Vagina (tissue), 2 donors: ENCODE results near the gene FAM110D. TPM values are rescaled to one million over a fixed set of nuclear protein-coding genes. Genes with fewer than 3 reads are reported as not detected.

Experiments
- DNase-seq, 2 donors: peaks; one replicate each; pipeline ENCODE4 v3.0.0-alpha.2; 2017; ENCODE audit errors: extremely low spot score in 2 of 2
- H3K27ac ChIP-seq: fragments of 200-600 bp; sonication (generic); one replicate; pipeline ENCODE4 v1.5.1; 2019
- H3K27me3 ChIP-seq: fragments of 200-600 bp; sonication (generic); one replicate; pipeline ENCODE4 v1.5.1; 2019
- H3K36me3 ChIP-seq, 2 donors: fragments of 200-600 bp; sonication (generic); one replicate each; pipeline ENCODE4 v1.5.1; 2017 to 2019
- H3K4me1 ChIP-seq: fragments of 200-600 bp; sonication (generic); one replicate; pipeline ENCODE4 v1.5.1; 2019
- H3K4me3 ChIP-seq, 2 donors: fragments of 200-600 bp; sonication (generic); 1 replicate in 1 of 2; 2 replicates in 1 of 2; pipeline ENCODE4 v1.5.1; 2016 to 2019
- H3K9me3 ChIP-seq: fragments of 200-600 bp; sonication (generic); one replicate; pipeline ENCODE4 v1.5.1; 2019
- POLR2A ChIP-seq, 2 donors: fragments of 450-650 bp; IDR thresholded peaks; one replicate each; pipeline ENCODE4 v1.6.1; 2017; ENCODE audit warnings: antibody characterized with exemption in 2 of 2, mild to moderate bottlenecking in 2 of 2, moderate library complexity in 2 of 2
- POLR2AphosphoS5 ChIP-seq, 2 donors: sonication (generic); formaldehyde crosslinking; IDR thresholded peaks; one replicate each; pipeline ENCODE4 v1.9.0; 2017; ENCODE audit warnings: antibody characterized with exemption in 2 of 2, mild to moderate bottlenecking in 2 of 2, low read depth in 1 of 2; ENCODE audit not compliant: insufficient read depth in 1 of 2
- intact Hi-C: fragments of 100-400 bp; cut with DNase I; formaldehyde crosslinking; loops from one replicate; pipeline ENCODE4 v1.15.1; 2023
- total RNA-seq: library from RNA; depleted of rRNA; stranded (reverse); fragments of >200 nt; gene quantifications from one replicate; pipeline ENCODE4 v1.2.3, GENCODE V29; 2016
- TF ChIP-seq, protein P1 (sequence below), 3 experiments: fragments of 450-650 bp in 2 of 3; fragments of 200-600 bp in 1 of 3; sonication (generic) in 1 of 3; IDR thresholded peaks; one replicate each; pipeline ENCODE4 v1.5.1; 2017 to 2019; ENCODE audit warnings: antibody characterized with exemption in 3 of 3, mild to moderate bottlenecking in 2 of 3, moderate library complexity in 2 of 3

Gene FAM110D
- total RNA-seq, 1 donor from 2014 or later, result 4.2 TPM

DNA sequence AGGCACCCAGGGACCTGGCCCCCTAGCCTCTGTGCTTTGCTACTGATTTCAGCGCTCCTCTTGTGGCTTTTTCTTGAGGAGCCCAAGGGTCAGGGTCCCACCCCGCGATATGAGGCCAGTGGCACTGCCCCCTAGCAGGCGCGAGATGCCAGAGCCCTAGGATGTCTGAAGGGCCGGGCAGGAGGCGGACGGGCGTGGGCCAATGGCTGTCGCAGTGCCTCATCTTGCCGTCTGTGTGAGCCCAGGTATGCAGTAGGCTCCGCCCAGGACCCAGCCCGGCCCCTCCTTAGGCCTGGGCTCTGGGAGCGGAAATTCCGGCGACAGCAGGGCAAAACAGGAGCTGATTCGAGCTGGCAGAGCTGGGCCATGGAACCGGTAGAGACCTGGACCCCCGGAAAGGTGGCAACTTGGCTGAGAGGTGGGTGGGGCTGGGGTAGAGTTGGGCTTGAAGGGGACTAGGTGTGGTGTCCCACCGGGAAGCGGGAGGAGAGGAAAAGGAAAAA, 18.4 kb downstream of the FAM110D start, which contains the start of gene CNKSR1:
TSS of gene CNKSR1 (plus strand) at position 310 of the 503 bp plus-strand sequence. CDS start at position 367, 57 bp downstream.
- DNase-seq, result no peak
- intact Hi-C loops, result no loop called here
- Histone ChIP-seq H3K9me3 (no peaks in the 10 kb centered on the region), H3K27ac (peak within 1 kb of the TSS; percentile 53), H3K27me3 (no peaks in the 10 kb centered on the region), H3K4me3 (peak within 1 kb of the TSS in 1 of 2 donors; percentile 34), H3K36me3 (no peaks in the 10 kb centered on the region), H3K4me1 (peaks cover 10% of the 10 kb centered on the region)
- TF ChIP-seq POLR2AphosphoS5 (IDR thresholded peaks at IDR 0.05; ENCODE audit: insufficient read depth in 1 of 2, low read depth in 1 of 2) (no peak), POLR2A (IDR thresholded peaks at IDR 0.05) (no peak)
- TF ChIP-seq, protein P1, sequence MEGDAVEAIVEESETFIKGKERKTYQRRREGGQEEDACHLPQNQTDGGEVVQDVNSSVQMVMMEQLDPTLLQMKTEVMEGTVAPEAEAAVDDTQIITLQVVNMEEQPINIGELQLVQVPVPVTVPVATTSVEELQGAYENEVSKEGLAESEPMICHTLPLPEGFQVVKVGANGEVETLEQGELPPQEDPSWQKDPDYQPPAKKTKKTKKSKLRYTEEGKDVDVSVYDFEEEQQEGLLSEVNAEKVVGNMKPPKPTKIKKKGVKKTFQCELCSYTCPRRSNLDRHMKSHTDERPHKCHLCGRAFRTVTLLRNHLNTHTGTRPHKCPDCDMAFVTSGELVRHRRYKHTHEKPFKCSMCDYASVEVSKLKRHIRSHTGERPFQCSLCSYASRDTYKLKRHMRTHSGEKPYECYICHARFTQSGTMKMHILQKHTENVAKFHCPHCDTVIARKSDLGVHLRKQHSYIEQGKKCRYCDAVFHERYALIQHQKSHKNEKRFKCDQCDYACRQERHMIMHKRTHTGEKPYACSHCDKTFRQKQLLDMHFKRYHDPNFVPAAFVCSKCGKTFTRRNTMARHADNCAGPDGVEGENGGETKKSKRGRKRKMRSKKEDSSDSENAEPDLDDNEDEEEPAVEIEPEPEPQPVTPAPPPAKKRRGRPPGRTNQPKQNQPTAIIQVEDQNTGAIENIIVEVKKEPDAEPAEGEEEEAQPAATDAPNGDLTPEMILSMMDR (IDR thresholded peaks at IDR 0.05), result no peak

- Histone ChIP-seq H3K36me3 (no peaks in the 10 kb centered on the region), H3K4me3 (no peak overlapping the region), H3K27me3 (no peaks in the 10 kb centered on the region), H3K27ac (no peak overlapping the region), H3K9me3 (no peaks in the 10 kb centered on the region), H3K4me1 (peaks cover 12% of the 10 kb centered on the region)
- no peak for DNase-seq
- intact Hi-C loops, result no loop called here
- TF ChIP-seq POLR2A (IDR thresholded peaks at IDR 0.05) (no peak), POLR2AphosphoS5 (IDR thresholded peaks at IDR 0.05; ENCODE audit: insufficient read depth in 1 of 2, low read depth in 1 of 2) (no peak)
- TF ChIP-seq, protein P1 (IDR thresholded peaks at IDR 0.05), result no peak
Observed at GRCh38 chr1:26180010-26180506, 21.2 kb downstream of the FAM110D start.

DNA sequence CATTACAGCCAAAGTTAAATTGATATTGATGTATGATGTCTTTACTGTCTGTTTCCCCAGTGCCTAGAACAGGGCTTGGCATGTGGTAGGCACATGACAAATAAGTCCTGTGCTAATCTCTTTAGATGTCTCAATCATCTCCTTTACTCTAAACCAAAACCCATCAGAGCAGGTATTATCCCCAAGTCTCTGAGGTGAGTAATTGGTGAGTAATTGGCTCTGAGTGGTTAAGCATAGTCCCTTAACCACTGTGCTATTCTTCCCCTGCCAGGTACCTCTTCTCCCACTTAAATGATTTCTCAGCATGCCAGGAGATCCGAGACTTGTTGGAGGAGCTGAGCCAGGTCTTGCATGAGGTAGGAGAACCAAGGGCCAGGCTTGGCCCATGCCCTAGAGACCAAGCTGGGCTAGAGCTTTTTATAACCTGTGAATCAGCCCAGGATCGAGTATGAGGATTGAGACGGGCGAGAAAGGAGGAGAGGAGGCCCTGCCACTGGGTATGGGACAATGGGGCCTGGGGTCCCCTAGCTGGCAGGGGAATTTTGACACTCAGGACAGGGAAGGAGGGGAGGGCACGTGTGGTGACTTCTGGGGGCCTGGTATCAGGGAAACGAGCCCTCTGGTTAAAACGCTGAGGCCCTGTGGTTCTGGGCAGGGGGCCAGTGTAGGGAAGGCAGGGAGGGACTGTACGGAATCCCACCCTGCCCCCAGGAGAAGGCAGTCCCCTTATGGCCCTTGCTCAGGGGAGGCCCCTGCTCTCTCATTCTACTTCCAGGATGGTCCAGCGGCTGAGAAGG, 22.9 kb downstream of the FAM110D start:
- Histone ChIP-seq H3K27ac (peak overlapping the region; percentile 18), H3K27me3 (no peaks in the 10 kb centered on the region), H3K36me3 (no peaks in the 10 kb centered on the region), H3K4me1 (peaks cover 12% of the 10 kb centered on the region), H3K4me3 (no peak overlapping the region), H3K9me3 (no peaks in the 10 kb centered on the region)
- no peak for DNase-seq
- TF ChIP-seq POLR2A (IDR thresholded peaks at IDR 0.05) (no peak), POLR2AphosphoS5 (IDR thresholded peaks at IDR 0.05; ENCODE audit: insufficient read depth in 1 of 2, low read depth in 1 of 2) (peak in 1 of 2 donors; percentile 87)
- intact Hi-C loops, result no loop called here

DNA sequence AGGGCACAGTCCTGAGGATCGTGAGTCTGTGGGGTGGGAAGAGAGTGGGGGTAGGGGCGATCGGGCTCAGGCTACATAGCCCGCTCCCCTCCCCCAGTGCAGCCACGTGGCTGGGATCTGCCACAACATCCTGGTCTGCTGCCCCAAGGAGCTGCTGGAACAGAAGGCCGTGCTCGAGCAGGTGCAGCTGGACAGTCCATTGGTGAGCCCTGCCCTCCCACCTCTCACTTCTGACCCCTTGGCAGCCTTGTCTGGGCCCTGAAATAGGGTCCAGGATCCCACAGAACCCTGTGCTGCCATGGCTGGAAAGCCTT, 23.5 kb downstream of the FAM110D start:
- intact Hi-C loops, result no loop called here
- DNase-seq, result no peak
- peak overlapping the region; percentile 18 for H3K27ac ChIP-seq
- no peaks in the 10 kb centered on the region for H3K27me3 ChIP-seq
- H3K4me1 ChIP-seq, result peaks cover 12% of the 10 kb centered on the region
- H3K36me3 ChIP-seq, result no peaks in the 10 kb centered on the region
- no peak overlapping the region for H3K4me3 ChIP-seq
- TF ChIP-seq POLR2AphosphoS5 (IDR thresholded peaks at IDR 0.05; ENCODE audit: insufficient read depth in 1 of 2, low read depth in 1 of 2) (no peak), POLR2A (IDR thresholded peaks at IDR 0.05) (no peak)
- TF ChIP-seq, protein P1 (IDR thresholded peaks at IDR 0.05), result no peak
- no peaks in the 10 kb centered on the region for H3K9me3 ChIP-seq

DNA sequence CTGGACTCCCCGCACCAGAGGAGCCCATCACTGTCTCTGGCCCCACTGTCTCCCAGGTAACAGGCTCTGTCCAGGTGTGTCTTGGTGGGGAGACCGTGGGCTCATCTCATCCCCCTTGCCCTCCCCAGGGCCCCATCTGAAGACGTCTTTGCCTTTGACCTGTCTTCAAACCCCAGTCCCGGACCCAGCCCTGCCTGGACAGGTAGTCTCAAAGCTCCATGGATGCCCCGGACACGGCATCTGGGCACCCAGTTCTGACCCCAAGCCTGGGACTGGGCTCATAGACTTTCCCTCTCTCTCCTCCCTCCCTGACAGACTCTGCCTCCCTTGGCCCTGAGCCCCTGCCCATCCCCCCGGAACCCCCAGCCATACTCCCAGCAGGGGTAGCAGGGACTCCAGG, 25.2 kb downstream of the FAM110D start:
- TF ChIP-seq POLR2AphosphoS5 (IDR thresholded peaks at IDR 0.05; ENCODE audit: insufficient read depth in 1 of 2, low read depth in 1 of 2) (no peak), POLR2A (IDR thresholded peaks at IDR 0.05) (no peak)
- TF ChIP-seq, protein P1 (IDR thresholded peaks at IDR 0.05), result no peak
- Histone ChIP-seq H3K36me3 (no peaks in the 10 kb centered on the region), H3K4me3 (no peak overlapping the region), H3K27me3 (no peaks in the 10 kb centered on the region), H3K9me3 (no peaks in the 10 kb centered on the region), H3K27ac (no peak overlapping the region), H3K4me1 (peaks cover 6% of the 10 kb centered on the region)
- no peak for DNase-seq
- intact Hi-C loops, result no loop called here
